Measurements from ENCODE around the gene C6. TPM values are rescaled to one million over a fixed set of nuclear protein-coding genes. Genes with fewer than 3 reads are reported as not detected.

Gene C6
- total RNA-seq, 1 donor from 2014 or later = 6.1 TPM

Other genes with a start within 250 kb of the C6 start
- not detected for gene MROH2B, start 142.2 kb downstream of the C6 start, total RNA-seq

Data from sciatic nerve (tissue), 1 donor.